HEK293 (cell line): ENCODE measurements around the gene PLGRKT.

ENCODE experiments used
- CTCF ChIA-PET: fragments of 350-600 bp; formaldehyde crosslinking; extraction: SDS; loops from one replicate; lab custom pipeline; 2021; ENCODE audit warnings: antibody characterized with exemption; lab: Yijun Ruan, JAX
- POLR2A ChIA-PET: fragments of 300-600 bp; formaldehyde crosslinking; extraction: SDS; loops from one replicate; lab custom pipeline; 2020; ENCODE audit warnings: antibody characterized with exemption, inconsistent platforms; lab: Yijun Ruan, JAX
- H3K27ac ChIP-seq: fragments of 200-500 bp; sonication (Bioruptor generic); 2 replicates; pipeline ENCODE4 v1.5.1; 2014; ENCODE audit warnings: low read depth, low read length, control low read depth, inconsistent platforms; ENCODE audit errors: extremely low read depth
- H3K36me3 ChIP-seq, 2 experiments: fragments of 200-500 bp in 1 of 2; sonication (Bioruptor generic) in 1 of 2; 1 replicate in 1 of 2; 2 replicates in 1 of 2; pipeline ENCODE4 v1.5.1; 2014 to 2017; ENCODE audit warnings: inconsistent platforms in 2 of 2, low read length in 2 of 2; ENCODE audit not compliant: control insufficient read depth in 2 of 2, insufficient read depth in 1 of 2
- H3K4me1 ChIP-seq: fragments of 200-500 bp; sonication (Bioruptor generic); 2 replicates; pipeline ENCODE4 v1.5.1; 2014; ENCODE audit warnings: mild to moderate bottlenecking, low read length, inconsistent platforms; ENCODE audit not compliant: control insufficient read depth, insufficient read depth
- H3K4me3 ChIP-seq: 2 replicates; pipeline ENCODE4 v1.5.1; 2011; ENCODE audit warnings: low read depth, mild to moderate bottlenecking, control low read depth, low read length, moderate library complexity
- H3K9me3 ChIP-seq: fragments of 200-500 bp; sonication (Bioruptor generic); 2 replicates; pipeline ENCODE4 v1.5.1; 2014; ENCODE audit warnings: low read depth, low read length, inconsistent platforms; ENCODE audit not compliant: control insufficient read depth, insufficient read depth
- PRDM2 ChIP-seq: fragments of 450-650 bp; formaldehyde crosslinking; IDR thresholded peaks from 2 replicates; pipeline ENCODE4 v1.5.1; 2016; ENCODE audit warnings: missing biosample characterization, missing genetic modification characterization, borderline replicate concordance
- SP3 ChIP-seq: fragments of 450-650 bp; formaldehyde crosslinking; IDR thresholded peaks from 2 replicates; pipeline ENCODE4 v1.5.1; 2016; ENCODE audit warnings: missing biosample characterization, missing genetic modification characterization
- ZNF112 ChIP-seq: fragments of 450-650 bp; formaldehyde crosslinking; IDR thresholded peaks from 2 replicates; pipeline ENCODE4 v1.5.0; 2017; ENCODE audit warnings: missing biosample characterization, missing genetic modification characterization
- ZNF174 ChIP-seq: fragments of 450-650 bp; formaldehyde crosslinking; IDR thresholded peaks from 2 replicates; pipeline ENCODE4 v1.5.0; 2017; ENCODE audit warnings: missing biosample characterization, mild to moderate bottlenecking, missing genetic modification characterization
- ZNF280D ChIP-seq: fragments of 450-650 bp; formaldehyde crosslinking; IDR thresholded peaks from 2 replicates; pipeline ENCODE4 v1.5.1; 2016; ENCODE audit warnings: missing biosample characterization, missing genetic modification characterization
- ZNF37A ChIP-seq: fragments of 450-650 bp; IDR thresholded peaks from 2 replicates; pipeline ENCODE4 v1.5.1; 2018; ENCODE audit warnings: missing biosample characterization, missing genetic modification characterization
- ZNF518A ChIP-seq: fragments of 450-650 bp; formaldehyde crosslinking; conservative IDR thresholded peaks from 2 replicates; pipeline ENCODE4 v1.5.1; 2016; ENCODE audit warnings: low read depth, missing biosample characterization, missing genetic modification characterization
- ZNF529 ChIP-seq: fragments of 450-650 bp; formaldehyde crosslinking; IDR thresholded peaks from 2 replicates; pipeline ENCODE4 v1.5.1; 2017; ENCODE audit warnings: missing genetic modification characterization, missing biosample characterization; ENCODE audit not compliant: insufficient replicate concordance
- ZNF549 ChIP-seq: fragments of 450-650 bp; IDR thresholded peaks from 2 replicates; pipeline ENCODE4 v1.5.1; 2018; ENCODE audit warnings: missing biosample characterization, missing genetic modification characterization, mild to moderate bottlenecking, inconsistent platforms, moderate library complexity
- ZNF580 ChIP-seq: fragments of 450-650 bp; formaldehyde crosslinking; IDR thresholded peaks from 2 replicates; pipeline ENCODE4 v1.5.1; 2016; ENCODE audit warnings: missing biosample characterization, missing genetic modification characterization
- ZNF624 ChIP-seq: fragments of 450-650 bp; formaldehyde crosslinking; IDR thresholded peaks from 2 replicates; pipeline ENCODE4 v1.5.1; 2017; ENCODE audit warnings: missing biosample characterization, missing genetic modification characterization
- ZNF626 ChIP-seq: fragments of 450-650 bp; sonication (Bioruptor Pico); formaldehyde crosslinking; IDR thresholded peaks from 2 replicates; pipeline ENCODE4 v1.5.1; 2018; ENCODE audit warnings: missing biosample characterization, missing genetic modification characterization, inconsistent platforms
- ZNF658 ChIP-seq: fragments of 450-650 bp; formaldehyde crosslinking; IDR thresholded peaks from 2 replicates; pipeline ENCODE4; 2016; ENCODE audit warnings: missing biosample characterization, missing genetic modification characterization
- ZNF660 ChIP-seq: fragments of 450-650 bp; IDR thresholded peaks from 2 replicates; pipeline ENCODE4 v1.5.1; 2018; ENCODE audit warnings: missing biosample characterization, mild to moderate bottlenecking, missing genetic modification characterization
- ZNF747 ChIP-seq: fragments of 450-650 bp; formaldehyde crosslinking; IDR thresholded peaks from 2 replicates; pipeline ENCODE4 v1.5.1; 2016; ENCODE audit warnings: missing biosample characterization, missing genetic modification characterization

The PLGRKT gene

GRCh38 chr9:5455181-5455580 is 17.5 kb upstream of the PLGRKT start:
- H3K4me1 ChIP-seq = no peaks in the 10 kb centered on the region
- H3K36me3 ChIP-seq = no peaks in the 10 kb centered on the region
- CTCF ChIA-PET = interaction anchor here (0.6 kb wide), 1 partner anchor 715 kb away, joined by 3 read pairs; no protein-coding TSS in a partner anchor
- H3K4me3 ChIP-seq = no peak overlapping the region
- POLR2A ChIA-PET = no interaction called here
- H3K27ac ChIP-seq = no peak overlapping the region
- no peaks in the 10 kb centered on the region for H3K9me3 ChIP-seq
- no peak for TF ChIP-seq PRDM2 (tag by site-specific recombination)
- no peak for TF ChIP-seq ZNF112 (tag by site-specific recombination)
- TF ChIP-seq ZNF37A (tag by site-specific recombination) = no peak
- TF ChIP-seq ZNF529 (tag by site-specific recombination) = no peak
- no peak for TF ChIP-seq ZNF174 (tag by site-specific recombination)

- CTCF ChIA-PET = no interaction called here
- no peak for TF ChIP-seq ZNF580 (tag by site-specific recombination)
- no peak for TF ChIP-seq ZNF658 (tag by site-specific recombination)
- no peak for TF ChIP-seq ZNF626 (tag by site-specific recombination)
- TF ChIP-seq ZNF660 (tag by site-specific recombination) = no peak
- TF ChIP-seq SP3 (tag by site-specific recombination) = no peak
- no peak for TF ChIP-seq ZNF549
- TF ChIP-seq ZNF747 (tag by site-specific recombination) = no peak
- no peak for TF ChIP-seq ZNF280D (tag by site-specific recombination)
- TF ChIP-seq ZNF624 = no peak
- TF ChIP-seq ZNF518A (tag by site-specific recombination) = no peak
- TF ChIP-seq, all 188 proteins: peak for 0
- no peaks in the 10 kb centered on the region for H3K36me3 ChIP-seq
- no peak overlapping the region for H3K4me3 ChIP-seq
- H3K9me3 ChIP-seq = no peaks in the 10 kb centered on the region
- no peaks in the 10 kb centered on the region for H3K4me1 ChIP-seq
- H3K27ac ChIP-seq = no peak overlapping the region
- POLR2A ChIA-PET = no interaction called here
Observed at GRCh38 chr9:5453673-5454072, 15.9 kb upstream of the PLGRKT start.
